Activated B cell treated with CpG ODN at 0.5 μM for 24 hours (primary cell): ENCODE data around the gene NCKAP5. TPM values are rescaled to one million over a fixed set of nuclear protein-coding genes. Genes with fewer than 3 reads are reported as not detected.

Experiments used
- ATAC-seq: fragments of 200-7000 bp; cut with Tn5 transposase; one replicate; pipeline ENCODE4 v1.10.0; 2021; ENCODE audit warnings: low read depth, mild to moderate bottlenecking, moderate library complexity
- CTCF ChIA-PET: fragments of 350-600 bp; sonication (Branson Sonifier 250); formaldehyde crosslinking; loops from one replicate; lab custom pipeline; 2021; ENCODE audit warnings: antibody characterized with exemption; lab: Charles Lee
- POLR2A ChIA-PET: fragments of 350-600 bp; sonication (Branson Sonifier 250); formaldehyde crosslinking; loops from one replicate; lab custom pipeline; 2021; ENCODE audit warnings: antibody characterized with exemption; lab: Charles Lee
- DNase-seq: peaks from one replicate; pipeline ENCODE4 v3.0.0; 2022
- H3K27ac Mint-ChIP-seq: one replicate; pipeline ENCODE4 v1.8.0; 2020; ENCODE audit warnings: mixed read lengths
- H3K27me3 Mint-ChIP-seq: one replicate; pipeline ENCODE4 v1.8.0; 2021; ENCODE audit warnings: mixed read lengths
- H3K36me3 Mint-ChIP-seq: one replicate; pipeline ENCODE4 v1.8.0; 2021; ENCODE audit warnings: low read depth, mixed read lengths
- H3K4me1 Mint-ChIP-seq: one replicate; pipeline ENCODE4 v1.8.0; 2021; ENCODE audit warnings: mixed read lengths
- H3K4me3 Mint-ChIP-seq: one replicate; pipeline ENCODE4 v1.8.0; 2020; ENCODE audit warnings: mild to moderate bottlenecking, mixed read lengths
- H3K9me3 Mint-ChIP-seq: one replicate; pipeline ENCODE4 v1.8.0; 2020; ENCODE audit warnings: mixed read lengths
- CTCF ChIP-seq: fragments of 200-600 bp; IDR thresholded peaks from one replicate; pipeline ENCODE4 v1.8.0; 2022; ENCODE audit warnings: antibody characterized with exemption, mild to moderate bottlenecking
- intact Hi-C: fragments of 100-400 bp; cut with micrococcal nuclease; formaldehyde crosslinking; loops from one replicate; pipeline ENCODE4 v1.15.1; 2024
- total RNA-seq: library from RNA; stranded (reverse); gene quantifications from 2 replicates; pipeline ENCODE4 v1.2.3, GENCODE V29; 2022

Gene NCKAP5
- total RNA-seq, 1 donor from 2014 or later, result not detected

DNA sequence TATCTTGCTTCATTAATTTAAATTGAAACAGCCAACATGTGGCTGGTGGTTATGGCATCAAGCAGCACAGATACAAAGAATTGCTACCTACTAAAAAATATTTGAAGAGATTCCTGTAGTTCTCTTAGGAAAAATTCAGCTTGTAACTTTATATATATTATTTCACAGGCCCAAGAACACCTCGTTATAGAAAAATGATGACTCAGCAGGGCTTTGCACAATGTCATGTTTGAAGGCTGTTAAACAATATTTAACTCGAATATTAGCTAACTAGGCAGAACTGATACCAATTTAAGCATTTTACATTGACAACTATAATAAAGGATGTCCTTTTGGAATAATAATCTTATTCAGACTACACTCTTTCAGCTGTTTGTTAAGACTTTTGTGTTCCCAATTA, 795.9 kb downstream of the NCKAP5 start:
- Mint-ChIP-seq H3K27ac (no peak overlapping the region), H3K36me3 (no peaks in the 10 kb centered on the region), H3K27me3 (no peaks in the 10 kb centered on the region), H3K9me3 (no peaks in the 10 kb centered on the region), H3K4me1 (no peaks in the 10 kb centered on the region), H3K4me3 (no peak overlapping the region)
- ATAC-seq (no peak), DNase-seq (no peak)
- POLR2A ChIA-PET, result no interaction called here
- TF ChIP-seq CTCF, result no peak
- CTCF ChIA-PET, result no interaction called here
- intact Hi-C loops, result no loop called here

DNA sequence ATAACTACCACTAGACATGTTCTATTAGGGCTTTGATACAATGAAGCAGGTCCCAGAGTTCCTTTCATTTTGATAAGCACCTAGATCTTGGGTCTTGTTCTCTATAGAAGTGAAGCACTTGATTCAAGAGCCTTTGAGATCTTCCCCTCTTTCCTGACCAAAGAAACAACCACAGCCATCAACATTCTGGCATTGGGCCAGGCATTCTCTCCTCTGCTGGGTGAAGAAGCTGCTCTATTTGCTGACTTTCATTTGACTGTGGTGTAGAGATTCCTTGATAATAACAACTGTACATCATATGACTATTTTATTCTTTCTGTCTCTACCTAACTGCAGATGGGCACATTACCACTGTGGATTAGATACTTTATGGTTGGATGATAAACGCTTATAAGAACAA, 801.7 kb downstream of the NCKAP5 start:
- ChIA-PET CTCF (no interaction called here), POLR2A (no interaction called here)
- ATAC-seq (no peak), DNase-seq (no peak)
- Mint-ChIP-seq H3K27me3 (no peaks in the 10 kb centered on the region), H3K27ac (no peak overlapping the region), H3K36me3 (no peaks in the 10 kb centered on the region), H3K9me3 (no peaks in the 10 kb centered on the region), H3K4me3 (no peak overlapping the region), H3K4me1 (no peaks in the 10 kb centered on the region)
- intact Hi-C loops, result no loop called here
- no peak for TF ChIP-seq CTCF

DNA sequence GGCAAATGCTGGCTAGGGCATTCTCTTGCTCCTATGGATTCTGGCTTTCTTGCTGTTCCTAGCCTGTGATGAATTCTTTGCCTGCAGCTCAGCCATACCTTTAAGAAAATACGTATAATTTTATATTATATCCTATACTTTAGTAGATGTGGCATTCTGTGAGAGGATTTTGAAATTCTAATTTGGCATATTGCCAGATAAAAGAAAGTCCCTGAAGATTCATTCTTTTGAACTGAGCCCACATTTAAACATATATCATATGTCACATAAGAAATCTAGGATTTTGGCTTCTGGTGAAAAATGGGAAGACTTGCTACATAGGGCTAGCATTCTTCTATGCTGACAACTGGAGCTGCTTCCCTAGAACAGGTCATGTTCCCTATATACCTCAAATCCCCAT, 806.8 kb downstream of the NCKAP5 start:
- TF ChIP-seq CTCF, result no peak
- POLR2A ChIA-PET, result no interaction called here
- Mint-ChIP-seq H3K9me3 (no peaks in the 10 kb centered on the region), H3K36me3 (no peaks in the 10 kb centered on the region), H3K4me3 (no peak overlapping the region), H3K4me1 (no peaks in the 10 kb centered on the region), H3K27ac (no peak overlapping the region), H3K27me3 (no peaks in the 10 kb centered on the region)
- intact Hi-C loops, result no loop called here
- no peak for ATAC-seq
- no peak for DNase-seq
- CTCF ChIA-PET, result no interaction called here

DNA sequence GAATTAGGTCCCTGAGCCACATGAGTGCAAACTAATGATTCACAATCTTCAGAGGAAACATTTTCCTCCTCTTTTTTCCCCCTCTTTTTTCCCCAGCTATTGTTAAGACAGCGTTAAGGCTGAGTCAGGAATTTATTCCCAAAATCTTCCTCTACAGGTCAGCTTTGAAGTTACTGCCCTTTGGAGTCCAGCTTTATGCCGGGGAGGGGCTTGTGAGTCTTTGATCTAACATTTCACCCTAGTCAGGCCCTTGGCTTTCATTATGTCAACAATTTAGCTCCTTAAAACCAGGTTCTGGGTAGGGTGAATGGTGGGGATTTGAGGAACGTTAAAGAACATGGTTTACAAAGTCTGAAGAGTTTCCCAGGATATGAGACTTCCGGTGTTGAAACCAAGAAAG, 807.3 kb downstream of the NCKAP5 start:
- no peaks in the 10 kb centered on the region for H3K9me3 Mint-ChIP-seq
- no peak overlapping the region for H3K27ac Mint-ChIP-seq
- POLR2A ChIA-PET, result no interaction called here
- H3K4me1 Mint-ChIP-seq, result no peaks in the 10 kb centered on the region
- intact Hi-C loops, result no loop called here
- H3K36me3 Mint-ChIP-seq, result no peaks in the 10 kb centered on the region
- no peak for DNase-seq
- TF ChIP-seq CTCF, result no peak
- CTCF ChIA-PET, result no interaction called here
- no peak for ATAC-seq
- H3K4me3 Mint-ChIP-seq, result no peak overlapping the region
- no peaks in the 10 kb centered on the region for H3K27me3 Mint-ChIP-seq

- H3K4me3 Mint-ChIP-seq, result no peak overlapping the region
- POLR2A ChIA-PET, result no interaction called here
- no peaks in the 10 kb centered on the region for H3K9me3 Mint-ChIP-seq
- CTCF ChIA-PET, result no interaction called here
- TF ChIP-seq CTCF, result no peak
- intact Hi-C loops, result no loop called here
- no peak for ATAC-seq
- no peak overlapping the region for H3K27ac Mint-ChIP-seq
- no peak for DNase-seq
- H3K4me1 Mint-ChIP-seq, result no peaks in the 10 kb centered on the region
- no peaks in the 10 kb centered on the region for H3K27me3 Mint-ChIP-seq
- no peaks in the 10 kb centered on the region for H3K36me3 Mint-ChIP-seq
Observed at GRCh38 chr2:132760405-132760804, 807.9 kb downstream of the NCKAP5 start.
